Esophagus squamous epithelium (tissue), 4 donors: ENCODE data around the gene S100B.

ENCODE experiments used
- CTCF ChIP-seq, 6 experiments: fragments of 450-650 bp in 4 of 6; fragments of 200-600 bp in 2 of 6; sonication (generic) in 2 of 6; IDR thresholded peaks; one replicate each; pipeline ENCODE4 v1.5.1; 2016 to 2019; ENCODE audit warnings: antibody characterized with exemption in 6 of 6, mild to moderate bottlenecking in 4 of 6, moderate library complexity in 4 of 6
- POLR2A ChIP-seq, 4 donors: fragments of 450-650 bp; IDR thresholded peaks; one replicate each; pipeline ENCODE4 v1.6.1; 2017; ENCODE audit warnings: antibody characterized with exemption in 4 of 4, mild to moderate bottlenecking in 4 of 4, moderate library complexity in 3 of 4

- no peak for TF ChIP-seq CTCF (IDR thresholded peaks at IDR 0.05)
- no peak for TF ChIP-seq POLR2A (IDR thresholded peaks at IDR 0.05)
Measured at GRCh38 chr21:46626975-46627501, 22.2 kb upstream of the S100B start.
